ENCODE measurements around the gene ANLN.
A peak's percentile ranks its signal among the peaks of the same experiment; 100 is the strongest.

The ANLN gene

GRCh38 chr7:36389371-36390198 lies at the start of gene ANLN:
TSS of gene ANLN (plus strand) at chr7:36389862. CDS start at chr7:36390027, 165 bp downstream.
- Histone ChIP-seq H3K36me3 (ENCODE audit: control insufficient read depth, insufficient read depth, low read length) (no peaks in the 10 kb centered on the region), H3K27me3 (ENCODE audit: control insufficient read depth, insufficient read depth, low read length) (no peaks in the 10 kb centered on the region), H3K9me3 (ENCODE audit: control insufficient read depth, insufficient read depth, low read depth, low read length) (peaks cover 2% of the 10 kb centered on the region; the same call in 1 of the 2 replicates), H3K4me1 (ENCODE audit: control insufficient read depth, insufficient read depth, low read length) (peaks cover 32% of the 10 kb centered on the region), H3K9ac (ENCODE audit: low read length) (peak within 1 kb of the TSS; percentile 94), H3K27ac (ENCODE audit: low read depth, low read length) (peak within 1 kb of the TSS; percentile 94), H3K4me3 (ENCODE audit: low read depth, low read length) (peak within 1 kb of the TSS; percentile 94)

- Histone ChIP-seq H3K36me3 (ENCODE audit: control insufficient read depth, insufficient read depth, low read length) (no peaks in the 10 kb centered on the region), H3K4me1 (ENCODE audit: control insufficient read depth, insufficient read depth, low read length) (0 out of 2 replicates have a peak, but pooled peaks cover 3% of the 10 kb centered on the region), H3K4me3 (ENCODE audit: low read depth, low read length) (no peak overlapping the region), H3K9ac (ENCODE audit: low read length) (no peak overlapping the region), H3K27me3 (ENCODE audit: control insufficient read depth, insufficient read depth, low read length) (no peaks in the 10 kb centered on the region), H3K9me3 (ENCODE audit: control insufficient read depth, insufficient read depth, low read depth, low read length) (no peaks in the 10 kb centered on the region), H3K27ac (ENCODE audit: low read depth, low read length) (no peak overlapping the region)
Measured at GRCh38 chr7:36343548-36343947, 46.1 kb upstream of the ANLN start.

GRCh38 chr7:36344622-36345021 lies 45.0 kb upstream of the ANLN start:
- Histone ChIP-seq H3K4me3 (ENCODE audit: low read depth, low read length) (no peak overlapping the region), H3K27me3 (ENCODE audit: control insufficient read depth, insufficient read depth, low read length) (no peaks in the 10 kb centered on the region), H3K4me1 (ENCODE audit: control insufficient read depth, insufficient read depth, low read length) (0 out of 2 replicates have a peak, but pooled peaks cover 3% of the 10 kb centered on the region), H3K9me3 (ENCODE audit: control insufficient read depth, insufficient read depth, low read depth, low read length) (no peaks in the 10 kb centered on the region), H3K36me3 (ENCODE audit: control insufficient read depth, insufficient read depth, low read length) (no peaks in the 10 kb centered on the region), H3K9ac (ENCODE audit: low read length) (no peak overlapping the region), H3K27ac (ENCODE audit: low read depth, low read length) (no peak overlapping the region)

GRCh38 chr7:36346260-36346831 lies 43.3 kb upstream of the ANLN start:
- Histone ChIP-seq H3K9ac (ENCODE audit: low read length) (no peak overlapping the region), H3K36me3 (ENCODE audit: control insufficient read depth, insufficient read depth, low read length) (no peaks in the 10 kb centered on the region), H3K4me1 (ENCODE audit: control insufficient read depth, insufficient read depth, low read length) (0 out of 2 replicates have a peak, but pooled peaks cover 3% of the 10 kb centered on the region), H3K27ac (ENCODE audit: low read depth, low read length) (no peak overlapping the region), H3K4me3 (ENCODE audit: low read depth, low read length) (no peak overlapping the region), H3K27me3 (ENCODE audit: control insufficient read depth, insufficient read depth, low read length) (no peaks in the 10 kb centered on the region), H3K9me3 (ENCODE audit: control insufficient read depth, insufficient read depth, low read depth, low read length) (no peaks in the 10 kb centered on the region)

- Histone ChIP-seq H3K36me3 (ENCODE audit: control insufficient read depth, insufficient read depth, low read length) (no peaks in the 10 kb centered on the region), H3K4me3 (ENCODE audit: low read depth, low read length) (no peak overlapping the region), H3K9me3 (ENCODE audit: control insufficient read depth, insufficient read depth, low read depth, low read length) (no peaks in the 10 kb centered on the region), H3K27ac (ENCODE audit: low read depth, low read length) (no peak overlapping the region), H3K4me1 (ENCODE audit: control insufficient read depth, insufficient read depth, low read length) (0 out of 2 replicates have a peak, but pooled peaks cover 3% of the 10 kb centered on the region), H3K27me3 (ENCODE audit: control insufficient read depth, insufficient read depth, low read length) (no peaks in the 10 kb centered on the region), H3K9ac (ENCODE audit: low read length) (no peak overlapping the region)
Measured at GRCh38 chr7:36348256-36348655, 41.4 kb upstream of the ANLN start.

GRCh38 chr7:36348771-36349170 lies 40.9 kb upstream of the ANLN start:
- H3K9ac ChIP-seq (ENCODE audit: low read length), result no peak overlapping the region
- H3K4me1 ChIP-seq (ENCODE audit: control insufficient read depth, insufficient read depth, low read length), result 0 out of 2 replicates have a peak, but pooled peaks cover 3% of the 10 kb centered on the region
- no peaks in the 10 kb centered on the region for H3K36me3 ChIP-seq (ENCODE audit: control insufficient read depth, insufficient read depth, low read length)
- no peaks in the 10 kb centered on the region for H3K27me3 ChIP-seq (ENCODE audit: control insufficient read depth, insufficient read depth, low read length)
- no peak overlapping the region for H3K4me3 ChIP-seq (ENCODE audit: low read depth, low read length)
- H3K27ac ChIP-seq (ENCODE audit: low read depth, low read length), result no peak overlapping the region
- H3K9me3 ChIP-seq (ENCODE audit: control insufficient read depth, insufficient read depth, low read depth, low read length), result no peaks in the 10 kb centered on the region

GRCh38 chr7:36349626-36350025 lies 40.0 kb upstream of the ANLN start:
- H3K9ac ChIP-seq (ENCODE audit: low read length), result no peak overlapping the region
- H3K27me3 ChIP-seq (ENCODE audit: control insufficient read depth, insufficient read depth, low read length), result no peaks in the 10 kb centered on the region

GRCh38 chr7:36355490-36355889 lies 34.2 kb upstream of the ANLN start:
- Histone ChIP-seq H3K4me3 (ENCODE audit: low read depth, low read length) (no peak overlapping the region), H3K27me3 (ENCODE audit: control insufficient read depth, insufficient read depth, low read length) (peaks cover 32% of the 10 kb centered on the region), H3K4me1 (ENCODE audit: control insufficient read depth, insufficient read depth, low read length) (peaks cover 17% of the 10 kb centered on the region), H3K9ac (ENCODE audit: low read length) (no peak overlapping the region), H3K27ac (ENCODE audit: low read depth, low read length) (no peak overlapping the region), H3K9me3 (ENCODE audit: control insufficient read depth, insufficient read depth, low read depth, low read length) (no peaks in the 10 kb centered on the region), H3K36me3 (ENCODE audit: control insufficient read depth, insufficient read depth, low read length) (no peaks in the 10 kb centered on the region)

More at GRCh38 chr7:36349626-36350025, 40.0 kb upstream of the ANLN start:
- Histone ChIP-seq H3K36me3 (ENCODE audit: control insufficient read depth, insufficient read depth, low read length) (no peaks in the 10 kb centered on the region), H3K9me3 (ENCODE audit: control insufficient read depth, insufficient read depth, low read depth, low read length) (no peaks in the 10 kb centered on the region), H3K4me3 (ENCODE audit: low read depth, low read length) (no peak overlapping the region), H3K4me1 (ENCODE audit: control insufficient read depth, insufficient read depth, low read length) (0 out of 2 replicates have a peak, but pooled peaks cover 3% of the 10 kb centered on the region), H3K27ac (ENCODE audit: low read depth, low read length) (no peak overlapping the region)

GRCh38 chr7:36357054-36357453 lies 32.6 kb upstream of the ANLN start:
- Histone ChIP-seq H3K27ac (ENCODE audit: low read depth, low read length) (no peak overlapping the region), H3K36me3 (ENCODE audit: control insufficient read depth, insufficient read depth, low read length) (no peaks in the 10 kb centered on the region), H3K4me3 (ENCODE audit: low read depth, low read length) (no peak overlapping the region), H3K9ac (ENCODE audit: low read length) (no peak overlapping the region), H3K27me3 (ENCODE audit: control insufficient read depth, insufficient read depth, low read length) (peaks cover 48% of the 10 kb centered on the region), H3K9me3 (ENCODE audit: control insufficient read depth, insufficient read depth, low read depth, low read length) (no peaks in the 10 kb centered on the region), H3K4me1 (ENCODE audit: control insufficient read depth, insufficient read depth, low read length) (peaks cover 26% of the 10 kb centered on the region)

GRCh38 chr7:36358589-36358988 lies 31.1 kb upstream of the ANLN start:
- Histone ChIP-seq H3K36me3 (ENCODE audit: control insufficient read depth, insufficient read depth, low read length) (no peaks in the 10 kb centered on the region), H3K9me3 (ENCODE audit: control insufficient read depth, insufficient read depth, low read depth, low read length) (no peaks in the 10 kb centered on the region), H3K9ac (ENCODE audit: low read length) (no peak overlapping the region), H3K4me3 (ENCODE audit: low read depth, low read length) (no peak overlapping the region), H3K27me3 (ENCODE audit: control insufficient read depth, insufficient read depth, low read length) (peaks cover 63% of the 10 kb centered on the region), H3K4me1 (ENCODE audit: control insufficient read depth, insufficient read depth, low read length) (peaks cover 26% of the 10 kb centered on the region), H3K27ac (ENCODE audit: low read depth, low read length) (no peak overlapping the region)

- Histone ChIP-seq H3K4me3 (ENCODE audit: low read depth, low read length) (no peak overlapping the region; the same call in 1 of the 2 replicates), H3K9me3 (ENCODE audit: control insufficient read depth, insufficient read depth, low read depth, low read length) (no peaks in the 10 kb centered on the region), H3K36me3 (ENCODE audit: control insufficient read depth, insufficient read depth, low read length) (no peaks in the 10 kb centered on the region), H3K27me3 (ENCODE audit: control insufficient read depth, insufficient read depth, low read length) (peaks cover 74% of the 10 kb centered on the region), H3K4me1 (ENCODE audit: control insufficient read depth, insufficient read depth, low read length) (peaks cover 26% of the 10 kb centered on the region), H3K27ac (ENCODE audit: low read depth, low read length) (no peak overlapping the region), H3K9ac (ENCODE audit: low read length) (no peak overlapping the region)
Measured at GRCh38 chr7:36360244-36360643, 29.4 kb upstream of the ANLN start.

Data from HUES6 (cell line).